LoVo (cell line): ENCODE measurements around the gene NEK8.

ENCODE experiments used
- DNase-seq: peaks from one replicate; pipeline ENCODE4 v3.0.0-alpha.2; 2016; ENCODE audit warnings: low spot score

Gene NEK8

GRCh38 chr17:28728364-28729200 is at the start of gene NEK8:
NEK8 (plus strand) TSS chr17:28728788; CDS start chr17:28728814, 26 bp downstream.
- peak; percentile 96 for DNase-seq

GRCh38 chr17:28682655-28683054 is 45.9 kb upstream of the NEK8 start:
- no peak for DNase-seq

- no peak for DNase-seq
Observed at GRCh38 chr17:28684963-28685362, 43.6 kb upstream of the NEK8 start.

DNA sequence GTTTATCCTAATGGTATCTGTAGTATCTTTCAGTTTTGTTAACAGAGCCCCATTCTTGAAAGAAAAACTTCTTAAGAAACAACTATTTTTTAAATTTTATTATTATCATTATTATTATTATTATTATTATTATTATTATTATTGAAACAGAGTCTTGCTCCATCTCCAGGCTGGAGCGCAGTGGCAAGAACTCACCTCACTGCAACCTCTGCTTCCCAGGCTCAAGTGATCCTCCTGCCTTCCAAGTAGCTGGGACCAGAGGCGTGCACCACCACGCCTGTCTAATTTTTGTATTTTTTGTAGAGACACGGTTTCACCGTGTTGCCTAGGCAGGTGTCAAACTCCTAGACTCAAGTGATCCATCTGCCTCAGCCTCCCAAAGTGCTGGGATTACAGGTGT is 43.2 kb upstream of the NEK8 start:
- no peak for DNase-seq

GRCh38 chr17:28686296-28686695 is 42.3 kb upstream of the NEK8 start:
- no peak for DNase-seq

- DNase-seq, result no peak
Observed at GRCh38 chr17:28688481-28688880, 40.1 kb upstream of the NEK8 start.

DNA sequence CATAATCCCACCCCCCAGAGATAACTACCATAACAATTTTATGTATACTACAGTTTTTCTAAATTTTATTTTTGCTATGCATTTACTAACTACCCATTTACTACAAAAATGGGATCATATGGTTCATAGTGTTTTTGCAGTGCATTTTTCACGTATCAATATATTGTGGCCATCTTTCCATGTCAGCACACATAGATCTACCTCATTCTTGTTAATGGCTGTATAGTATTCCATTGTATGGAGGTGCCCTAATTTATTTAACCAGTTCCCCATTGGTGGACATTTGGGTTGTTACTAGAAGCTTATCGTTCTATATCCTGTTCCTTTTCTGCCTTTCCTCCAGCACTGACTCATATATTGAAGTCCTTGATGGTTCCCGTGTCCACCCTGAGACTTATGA is 39.6 kb upstream of the NEK8 start:
- no peak for DNase-seq

DNA sequence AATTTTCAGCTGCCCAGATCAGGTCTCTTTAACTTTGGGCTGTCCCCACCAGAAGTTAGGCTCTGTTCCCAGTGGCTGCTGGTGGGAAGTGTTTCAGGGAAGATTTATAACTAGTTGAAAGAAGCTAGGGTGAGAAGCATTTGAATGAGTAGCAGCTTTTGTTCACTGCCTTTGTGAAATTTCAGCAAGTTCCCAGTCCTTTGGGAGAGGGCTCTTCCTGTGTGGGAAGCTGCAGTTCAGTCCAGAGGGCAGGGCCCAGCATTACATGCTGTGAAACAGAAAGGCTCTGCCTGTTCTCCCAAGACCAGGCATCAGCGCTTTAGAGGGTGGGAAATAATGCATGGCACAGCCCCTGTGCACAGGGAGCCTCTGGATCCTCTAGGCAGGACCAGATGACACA is 34.7 kb upstream of the NEK8 start:
- DNase-seq, result no peak

DNA sequence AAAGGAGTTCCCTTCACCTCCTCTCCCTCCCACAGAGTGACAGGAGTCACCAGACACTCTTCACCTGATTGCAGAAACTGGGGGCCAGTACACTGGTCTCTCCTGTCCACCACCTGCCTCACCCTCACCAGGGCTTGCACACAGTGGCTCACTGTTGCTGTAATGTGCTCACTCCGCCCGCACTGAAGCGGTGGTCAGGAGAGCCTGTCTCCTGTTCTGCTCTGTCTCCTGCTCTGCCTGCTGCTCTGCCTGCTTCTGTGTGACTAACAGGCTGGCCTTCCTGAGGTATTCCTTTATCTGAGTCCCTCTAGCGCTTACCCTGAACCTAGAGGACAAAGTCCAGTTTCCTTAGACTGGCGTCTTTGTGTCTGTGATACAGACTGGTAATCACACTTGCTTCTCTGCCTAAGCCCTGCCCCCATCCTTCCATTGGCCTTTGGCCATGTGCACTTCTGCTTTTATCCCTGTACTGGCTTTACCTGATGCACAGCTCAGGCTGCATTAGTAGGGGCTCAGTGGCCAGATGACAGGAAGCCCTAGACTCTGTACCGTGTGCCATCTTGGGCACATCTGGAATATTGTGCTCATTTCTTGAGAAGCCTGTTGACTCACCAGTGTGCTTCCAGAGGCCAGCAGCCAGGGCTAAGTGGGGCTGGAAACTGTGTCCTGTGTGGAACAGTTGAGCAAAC is 30.2 kb upstream of the NEK8 start:
- peak; percentile 42 for DNase-seq

- no peak for DNase-seq
Observed at GRCh38 chr17:28700278-28700677, 28.3 kb upstream of the NEK8 start.

- DNase-seq, result no peak
Observed at GRCh38 chr17:28700830-28701492, 27.6 kb upstream of the NEK8 start.

GRCh38 chr17:28702026-28702751 is 26.4 kb upstream of the NEK8 start:
- no peak for DNase-seq

DNA sequence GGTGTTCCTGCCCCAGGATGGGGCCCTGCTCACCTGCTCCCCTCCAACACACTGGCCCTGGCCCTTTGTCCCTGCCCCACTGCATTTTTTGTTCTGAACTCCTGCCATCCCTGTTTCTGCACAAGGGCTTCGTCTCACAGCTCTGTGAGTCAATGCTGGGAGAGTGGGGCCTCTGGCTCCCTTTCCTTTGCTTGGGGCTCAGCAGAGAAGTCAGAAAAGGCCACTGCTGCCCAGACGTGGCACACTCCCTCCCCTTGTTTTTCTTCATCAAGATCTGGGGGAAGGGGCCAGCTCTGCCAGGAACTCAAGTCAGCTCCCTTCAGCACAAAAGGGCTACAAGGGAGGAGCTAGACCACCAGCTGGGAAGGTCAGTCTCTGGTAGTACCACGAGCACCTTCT is 25.8 kb upstream of the NEK8 start:
- DNase-seq, result no peak

- DNase-seq, result no peak
Observed at GRCh38 chr17:28703552-28704218, 24.9 kb upstream of the NEK8 start.

DNA sequence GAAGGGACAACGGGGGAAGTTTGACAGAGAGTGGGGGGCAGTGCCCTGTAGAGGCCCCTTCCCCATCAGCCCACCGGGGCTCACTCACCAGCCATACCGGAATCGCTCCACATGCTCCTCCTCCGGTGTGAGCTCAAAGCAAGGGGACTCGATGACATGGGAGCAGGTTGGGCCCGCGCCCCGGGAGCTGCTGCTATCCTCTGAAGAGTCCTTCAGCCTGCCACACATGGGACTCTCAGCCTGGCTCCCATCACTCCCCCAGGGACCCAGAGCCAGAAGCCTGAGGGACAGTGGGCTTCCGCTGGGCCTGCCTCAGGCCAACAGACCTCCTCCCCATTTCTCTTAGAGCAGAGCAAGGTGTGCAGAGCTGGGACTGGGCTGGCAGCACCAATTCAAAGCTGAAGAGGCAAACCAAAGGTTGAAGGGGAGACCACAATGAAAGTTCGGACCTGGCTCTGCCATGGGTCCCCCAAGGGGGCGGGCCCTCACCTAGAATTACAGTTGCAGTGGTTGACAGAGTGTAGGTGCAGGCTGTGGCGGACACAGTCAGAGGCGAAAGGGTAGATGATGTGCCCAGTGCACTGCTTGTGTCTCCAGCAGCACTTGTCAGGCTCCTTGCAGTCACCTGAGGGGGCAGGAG is 24.2 kb upstream of the NEK8 start:
- no peak for DNase-seq

GRCh38 chr17:28705074-28705659 is 23.4 kb upstream of the NEK8 start:
- DNase-seq, result no peak

GRCh38 chr17:28705728-28706334 is 22.8 kb upstream of the NEK8 start:
- no peak for DNase-seq

DNA sequence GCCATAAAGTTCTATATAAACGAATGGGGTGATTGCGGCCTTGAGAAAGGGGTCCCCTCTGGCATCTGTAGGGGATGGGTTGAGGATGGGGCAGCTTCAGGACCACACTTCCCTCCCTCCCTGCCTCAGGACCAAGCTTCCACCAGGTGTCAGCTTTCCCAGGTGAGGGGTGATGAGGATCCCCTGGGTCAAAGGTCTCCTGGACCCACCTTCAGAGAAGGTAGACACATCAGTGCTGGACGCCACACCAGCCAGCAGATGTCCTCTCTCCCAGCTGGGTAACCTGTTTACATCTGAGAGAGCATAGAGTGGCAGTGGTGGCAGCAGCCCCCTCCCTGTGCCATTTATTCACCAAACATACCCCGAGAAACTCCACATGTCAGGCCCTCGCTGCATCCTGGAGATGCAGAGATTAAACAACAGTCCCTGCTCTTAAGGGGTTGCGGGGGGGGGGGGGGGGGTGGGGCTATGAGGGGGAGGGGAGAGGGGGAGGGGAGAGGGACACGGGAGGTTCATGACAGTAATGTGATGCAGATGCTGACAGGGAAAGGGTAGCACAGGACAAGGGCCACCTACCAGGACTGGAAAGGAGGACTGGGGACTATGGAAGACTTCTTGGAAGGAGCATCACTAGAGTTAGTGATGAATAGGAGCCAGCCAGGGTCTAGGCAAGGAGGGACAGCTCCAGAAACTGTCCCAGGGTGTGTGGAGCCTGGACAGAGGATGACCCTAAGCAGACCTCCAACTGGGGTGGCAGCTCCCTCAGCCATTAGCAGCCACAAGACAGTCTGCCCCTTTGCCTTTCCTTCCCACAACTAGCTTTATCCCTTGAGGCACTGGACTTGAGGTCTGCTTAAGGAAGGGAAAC is 21.9 kb upstream of the NEK8 start:
- no peak for DNase-seq

GRCh38 chr17:28707339-28707720 is 21.3 kb upstream of the NEK8 start:
- no peak for DNase-seq
